H9 (cell line): ENCODE measurements around the gene LGALS3. TPM values are rescaled to one million over a fixed set of nuclear protein-coding genes. Genes with fewer than 3 reads are reported as not detected.

ENCODE experiments used
- DNase-seq: peaks from one replicate; pipeline ENCODE4 v3.0.0-alpha.2; 2017
- H2AFZ ChIP-seq: one replicate; pipeline ENCODE4 v1.6.1; 2013; ENCODE audit warnings: mild to moderate bottlenecking, low read length, control low read depth, moderate library complexity
- H2AK5ac ChIP-seq: 2 replicates; pipeline ENCODE4 v1.6.1; 2013; ENCODE audit warnings: low read length, control low read depth, mixed read lengths; ENCODE audit not compliant: insufficient read length
- H2BK120ac ChIP-seq: one replicate; pipeline ENCODE4 v1.6.1; 2013; ENCODE audit warnings: low read depth, mild to moderate bottlenecking, low read length, control low read depth, inconsistent platforms; ENCODE audit not compliant: poor library complexity, severe bottlenecking
- H2BK12ac ChIP-seq: 2 replicates; pipeline ENCODE4 v1.6.1; 2013; ENCODE audit warnings: low read length, control low read depth, mixed read lengths, low read depth; ENCODE audit not compliant: insufficient read length
- H2BK15ac ChIP-seq: 2 replicates; pipeline ENCODE4 v1.6.1; 2013; ENCODE audit warnings: low read depth, low read length, control low read depth
- H2BK20ac ChIP-seq: one replicate; pipeline ENCODE4 v1.6.1; 2013; ENCODE audit warnings: low read depth, mild to moderate bottlenecking, low read length, control low read depth, inconsistent platforms; ENCODE audit not compliant: poor library complexity, severe bottlenecking
- H2BK5ac ChIP-seq: 2 replicates; pipeline ENCODE4 v1.6.1; 2013; ENCODE audit warnings: low read length, control low read depth, mixed read lengths; ENCODE audit not compliant: insufficient read length
- H3K14ac ChIP-seq: 2 replicates; pipeline ENCODE4 v1.6.1; 2013; ENCODE audit warnings: low read length, control low read depth; ENCODE audit not compliant: insufficient read depth
- H3K18ac ChIP-seq: 2 replicates; pipeline ENCODE4 v1.6.1; 2013; ENCODE audit warnings: low read depth, mild to moderate bottlenecking, mixed read lengths, low read length, control low read depth; ENCODE audit not compliant: insufficient read length
- H3K23ac ChIP-seq: 2 replicates; pipeline ENCODE4 v1.6.1; 2013; ENCODE audit warnings: low read length, control low read depth, mixed read lengths, low read depth; ENCODE audit not compliant: insufficient read length
- H3K23me2 ChIP-seq: 2 replicates; pipeline ENCODE4 v1.6.1; 2013; ENCODE audit warnings: low read depth, mild to moderate bottlenecking, mixed read lengths, low read length, control low read depth; ENCODE audit not compliant: insufficient read length, poor library complexity, severe bottlenecking
- H3K27ac ChIP-seq: 2 replicates; pipeline ENCODE4 v1.5.1; 2013; ENCODE audit warnings: low read length, control low read depth, mixed read lengths, low read depth; ENCODE audit not compliant: insufficient read length
- H3K27me3 ChIP-seq: 2 replicates; pipeline ENCODE4 v1.6.1; 2013; ENCODE audit warnings: low read length, control low read depth, inconsistent platforms; ENCODE audit not compliant: insufficient read depth
- H3K4ac ChIP-seq: 2 replicates; pipeline ENCODE4 v1.6.1; 2013; ENCODE audit warnings: low read depth, mild to moderate bottlenecking, control low read depth, inconsistent platforms, low read length, moderate library complexity
- H3K4me1 ChIP-seq: 2 replicates; pipeline ENCODE4 v1.6.1; 2013; ENCODE audit warnings: low read length, control low read depth, inconsistent platforms; ENCODE audit not compliant: insufficient read depth
- H3K4me2 ChIP-seq: 2 replicates; pipeline ENCODE4 v1.6.1; 2013; ENCODE audit warnings: low read length, control low read depth, mixed read lengths; ENCODE audit not compliant: insufficient read length, insufficient read depth
- H3K56ac ChIP-seq: 2 replicates; pipeline ENCODE4 v1.6.1; 2013; ENCODE audit warnings: low read depth, mild to moderate bottlenecking, mixed read lengths, low read length, control low read depth; ENCODE audit not compliant: insufficient read length
- H3K79me1 ChIP-seq: 2 replicates; pipeline ENCODE4 v1.6.1; 2013; ENCODE audit warnings: low read depth, mild to moderate bottlenecking, moderate library complexity, low read length, control low read depth, inconsistent platforms; ENCODE audit not compliant: insufficient read depth, poor library complexity, severe bottlenecking
- H3K79me2 ChIP-seq: 2 replicates; pipeline ENCODE4 v1.6.1; 2013; ENCODE audit warnings: low read length, control low read depth, inconsistent platforms; ENCODE audit not compliant: insufficient read depth
- H3K9ac ChIP-seq: 2 replicates; pipeline ENCODE4 v1.6.1; 2013; ENCODE audit warnings: low read length, control low read depth, mixed read lengths; ENCODE audit not compliant: insufficient read length; ENCODE audit errors: extremely low read depth
- H3K9me3 ChIP-seq: one replicate; pipeline ENCODE4 v1.6.1; 2013; ENCODE audit warnings: low read depth, low read length, inconsistent platforms; ENCODE audit not compliant: control insufficient read depth
- H3T11ph ChIP-seq: one replicate; pipeline ENCODE4 v1.6.1; 2013; ENCODE audit warnings: mild to moderate bottlenecking, low read length, control low read depth, inconsistent platforms
- H4K20me1 ChIP-seq: one replicate; pipeline ENCODE4 v1.6.1; 2013; ENCODE audit not compliant: control insufficient read depth, insufficient read length, insufficient read depth
- H4K5ac ChIP-seq: 2 replicates; pipeline ENCODE4 v1.6.1; 2013; ENCODE audit warnings: low read depth, mild to moderate bottlenecking, mixed read lengths, low read length, control low read depth; ENCODE audit not compliant: insufficient read length
- H4K8ac ChIP-seq: replicated peaks from 2 replicates; pipeline ENCODE4 v1.6.1; 2013; ENCODE audit warnings: low read length, control low read depth, mixed read lengths, low read depth; ENCODE audit not compliant: insufficient read length
- H4K91ac ChIP-seq: 2 replicates; pipeline ENCODE4 v1.6.1; 2013; ENCODE audit warnings: low read depth, mild to moderate bottlenecking, moderate library complexity, mixed read lengths, low read length, control low read depth; ENCODE audit not compliant: insufficient read length
- H3K27ac Mint-ChIP-seq, 3 experiments: 2 replicates in 2 of 3; 3 replicates in 1 of 3; pipeline ENCODE4 v1.8.0; 2020 to 2021; ENCODE audit warnings: mixed read lengths in 3 of 3, mild to moderate bottlenecking in 1 of 3, moderate library complexity in 1 of 3
- H3K27me3 Mint-ChIP-seq: 2 replicates; pipeline ENCODE4 v1.8.0; 2021; ENCODE audit warnings: low read depth, mild to moderate bottlenecking, moderate library complexity, mixed read lengths
- H3K36me3 Mint-ChIP-seq, 3 experiments: 2 replicates in 2 of 3; 3 replicates in 1 of 3; pipeline ENCODE4 v1.8.0; 2020 to 2021; ENCODE audit warnings: low read depth in 3 of 3, mixed read lengths in 3 of 3; ENCODE audit not compliant: insufficient read depth in 1 of 3
- H3K4me1 Mint-ChIP-seq, 2 experiments: 2 replicates each; pipeline ENCODE4 v1.8.0; 2020; ENCODE audit warnings: mixed read lengths in 2 of 2
- H3K4me3 Mint-ChIP-seq, 2 experiments: 2 replicates in 1 of 2; 3 replicates in 1 of 2; pipeline ENCODE4 v1.8.0; 2020 to 2021; ENCODE audit warnings: mild to moderate bottlenecking in 2 of 2, mixed read lengths in 2 of 2, moderate library complexity in 1 of 2
- H3K9me3 Mint-ChIP-seq, 2 experiments: 2 replicates in 1 of 2; 3 replicates in 1 of 2; pipeline ENCODE4 v1.8.0; 2020; ENCODE audit warnings: mild to moderate bottlenecking in 2 of 2, mixed read lengths in 2 of 2, moderate library complexity in 1 of 2
- CTCF ChIP-seq: fragments of 200-600 bp; sonication (generic); conservative IDR thresholded peaks from 3 replicates; pipeline ENCODE4 v1.8.0; 2021; ENCODE audit warnings: antibody characterized with exemption, mild to moderate bottlenecking
- WGBS: extraction: QIAGEN DNeasy Blood & Tissue Kit; methylation state at CpG from one replicate; pipeline ENCODE4 v1.1.7; 2013; ENCODE audit warnings: missing lambda C conversion rate, low lambda C conversion rate, mixed read lengths; ENCODE audit not compliant: insufficient read length; ENCODE audit errors: extremely low coverage; 5-methylcytosine and 5-hydroxymethylcytosine counted together
- total RNA-seq: library from RNA; stranded (reverse); gene quantifications from 2 replicates; pipeline ENCODE4 v1.2.1, GENCODE V29; 2021

LGALS3 gene
- total RNA-seq, 1 experiment from 2014 or later = 4.0 TPM

GRCh38 chr14:55111122-55111708 is 17.8 kb upstream of the LGALS3 start:
- Histone ChIP-seq H4K5ac (no peak overlapping the region), H2AFZ (no peak overlapping the region), H3K4ac (no peak overlapping the region), H3K18ac (no peak overlapping the region), H3K27ac (no peak overlapping the region), H3K79me2 (no peaks in the 10 kb centered on the region), H4K20me1 (no peaks in the 10 kb centered on the region), H2BK20ac (no peak overlapping the region), H3K9me3 (no peaks in the 10 kb centered on the region), H4K91ac (no peak overlapping the region), H3K9ac (no peak overlapping the region), H3T11ph (no peak overlapping the region), H3K27me3 (no peaks in the 10 kb centered on the region), H2BK120ac (no peak overlapping the region), H2BK5ac (no peak overlapping the region), H4K8ac (no peak overlapping the region), H3K4me1 (peaks cover 2% of the 10 kb centered on the region; the same call in 1 of the 2 replicates), H3K56ac (no peak overlapping the region), H2AK5ac (no peak overlapping the region), H3K14ac (no peak overlapping the region), H2BK15ac (no peak overlapping the region), H3K79me1 (no peaks in the 10 kb centered on the region), H3K4me2 (no peak overlapping the region), H3K23me2 (no peaks in the 10 kb centered on the region), H2BK12ac (no peak overlapping the region), H3K23ac (no peak overlapping the region)
- peak; percentile 40; the same call in 2 of the 3 replicates for TF ChIP-seq CTCF
- H3K4me1 Mint-ChIP-seq = peaks cover 17% of the 10 kb centered on the region in 2 experiments
- no peak for DNase-seq
- no peak overlapping the region for H3K4me3 Mint-ChIP-seq
- H3K9me3 Mint-ChIP-seq = no peaks in the 10 kb centered on the region
- no peaks in the 10 kb centered on the region for H3K36me3 Mint-ChIP-seq
- H3K27me3 Mint-ChIP-seq = peaks cover 32% of the 10 kb centered on the region
- no CpG with 5 or more reads among the region's 10 CpGs for WGBS
- H3K27ac Mint-ChIP-seq = no peak overlapping the region
